Measurements from ENCODE around the gene C2orf76.

DNA sequence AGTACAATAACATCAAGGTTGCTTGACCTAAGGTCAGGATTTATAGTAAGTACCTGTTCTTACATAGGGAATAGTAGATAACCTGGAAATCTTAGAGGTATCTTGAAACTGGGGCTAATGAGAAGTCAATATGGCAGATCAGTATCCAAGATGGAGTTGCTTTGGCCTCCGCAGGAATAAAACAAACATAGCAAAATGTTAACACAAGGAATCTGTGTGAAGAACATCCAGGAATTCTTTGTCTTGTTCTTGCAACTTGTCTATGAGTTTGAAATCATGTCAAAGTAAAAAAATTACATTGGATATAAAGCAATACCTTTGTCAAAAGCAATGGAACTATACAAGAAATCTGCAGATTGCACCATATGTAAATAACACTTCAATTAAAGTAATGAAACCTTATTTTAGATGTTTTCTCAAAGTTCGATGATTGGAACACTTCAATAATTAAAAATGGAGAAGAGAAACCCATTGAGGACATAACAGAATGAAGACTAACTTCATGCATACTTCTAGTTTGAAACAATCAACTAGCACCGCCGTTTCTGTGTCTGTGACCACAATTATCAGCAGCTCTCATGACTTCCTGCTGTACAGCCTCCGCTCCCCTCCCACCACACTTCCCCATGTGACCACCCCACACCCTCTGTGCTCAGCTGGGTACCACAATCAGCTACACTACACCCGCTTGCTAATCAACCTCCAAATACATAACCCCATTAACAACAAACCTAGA is 27.6 kb downstream of the C2orf76 start:
- TF ChIP-seq, protein P1, sequence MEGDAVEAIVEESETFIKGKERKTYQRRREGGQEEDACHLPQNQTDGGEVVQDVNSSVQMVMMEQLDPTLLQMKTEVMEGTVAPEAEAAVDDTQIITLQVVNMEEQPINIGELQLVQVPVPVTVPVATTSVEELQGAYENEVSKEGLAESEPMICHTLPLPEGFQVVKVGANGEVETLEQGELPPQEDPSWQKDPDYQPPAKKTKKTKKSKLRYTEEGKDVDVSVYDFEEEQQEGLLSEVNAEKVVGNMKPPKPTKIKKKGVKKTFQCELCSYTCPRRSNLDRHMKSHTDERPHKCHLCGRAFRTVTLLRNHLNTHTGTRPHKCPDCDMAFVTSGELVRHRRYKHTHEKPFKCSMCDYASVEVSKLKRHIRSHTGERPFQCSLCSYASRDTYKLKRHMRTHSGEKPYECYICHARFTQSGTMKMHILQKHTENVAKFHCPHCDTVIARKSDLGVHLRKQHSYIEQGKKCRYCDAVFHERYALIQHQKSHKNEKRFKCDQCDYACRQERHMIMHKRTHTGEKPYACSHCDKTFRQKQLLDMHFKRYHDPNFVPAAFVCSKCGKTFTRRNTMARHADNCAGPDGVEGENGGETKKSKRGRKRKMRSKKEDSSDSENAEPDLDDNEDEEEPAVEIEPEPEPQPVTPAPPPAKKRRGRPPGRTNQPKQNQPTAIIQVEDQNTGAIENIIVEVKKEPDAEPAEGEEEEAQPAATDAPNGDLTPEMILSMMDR (conservative IDR thresholded peaks at IDR 0.05; ENCODE audit: low read depth in 2 of 2), result no peak
- TF ChIP-seq EZH2 (IDR thresholded peaks at IDR 0.05; ENCODE audit: low read depth, unreplicated experiment) (no peak), POLR2AphosphoS5 (IDR thresholded peaks at IDR 0.05; ENCODE audit: low read depth) (no peak), NANOG (IDR thresholded peaks at IDR 0.05; ENCODE audit: borderline replicate concordance) (no peak), EZH2phosphoT487 (IDR thresholded peaks at IDR 0.05; ENCODE audit: unreplicated experiment) (no peak), CREB1 (CRISPR knock-in tag; IDR thresholded peaks at IDR 0.05; ENCODE audit: low read depth) (no peak), ZNF114 (CRISPR knock-in tag; IDR thresholded peaks at IDR 0.05) (no peak)
- TF ChIP-seq, protein P2, sequence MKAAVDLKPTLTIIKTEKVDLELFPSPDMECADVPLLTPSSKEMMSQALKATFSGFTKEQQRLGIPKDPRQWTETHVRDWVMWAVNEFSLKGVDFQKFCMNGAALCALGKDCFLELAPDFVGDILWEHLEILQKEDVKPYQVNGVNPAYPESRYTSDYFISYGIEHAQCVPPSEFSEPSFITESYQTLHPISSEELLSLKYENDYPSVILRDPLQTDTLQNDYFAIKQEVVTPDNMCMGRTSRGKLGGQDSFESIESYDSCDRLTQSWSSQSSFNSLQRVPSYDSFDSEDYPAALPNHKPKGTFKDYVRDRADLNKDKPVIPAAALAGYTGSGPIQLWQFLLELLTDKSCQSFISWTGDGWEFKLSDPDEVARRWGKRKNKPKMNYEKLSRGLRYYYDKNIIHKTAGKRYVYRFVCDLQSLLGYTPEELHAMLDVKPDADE (IDR thresholded peaks at IDR 0.05), result no peak
- TF ChIP-seq, protein P3, sequence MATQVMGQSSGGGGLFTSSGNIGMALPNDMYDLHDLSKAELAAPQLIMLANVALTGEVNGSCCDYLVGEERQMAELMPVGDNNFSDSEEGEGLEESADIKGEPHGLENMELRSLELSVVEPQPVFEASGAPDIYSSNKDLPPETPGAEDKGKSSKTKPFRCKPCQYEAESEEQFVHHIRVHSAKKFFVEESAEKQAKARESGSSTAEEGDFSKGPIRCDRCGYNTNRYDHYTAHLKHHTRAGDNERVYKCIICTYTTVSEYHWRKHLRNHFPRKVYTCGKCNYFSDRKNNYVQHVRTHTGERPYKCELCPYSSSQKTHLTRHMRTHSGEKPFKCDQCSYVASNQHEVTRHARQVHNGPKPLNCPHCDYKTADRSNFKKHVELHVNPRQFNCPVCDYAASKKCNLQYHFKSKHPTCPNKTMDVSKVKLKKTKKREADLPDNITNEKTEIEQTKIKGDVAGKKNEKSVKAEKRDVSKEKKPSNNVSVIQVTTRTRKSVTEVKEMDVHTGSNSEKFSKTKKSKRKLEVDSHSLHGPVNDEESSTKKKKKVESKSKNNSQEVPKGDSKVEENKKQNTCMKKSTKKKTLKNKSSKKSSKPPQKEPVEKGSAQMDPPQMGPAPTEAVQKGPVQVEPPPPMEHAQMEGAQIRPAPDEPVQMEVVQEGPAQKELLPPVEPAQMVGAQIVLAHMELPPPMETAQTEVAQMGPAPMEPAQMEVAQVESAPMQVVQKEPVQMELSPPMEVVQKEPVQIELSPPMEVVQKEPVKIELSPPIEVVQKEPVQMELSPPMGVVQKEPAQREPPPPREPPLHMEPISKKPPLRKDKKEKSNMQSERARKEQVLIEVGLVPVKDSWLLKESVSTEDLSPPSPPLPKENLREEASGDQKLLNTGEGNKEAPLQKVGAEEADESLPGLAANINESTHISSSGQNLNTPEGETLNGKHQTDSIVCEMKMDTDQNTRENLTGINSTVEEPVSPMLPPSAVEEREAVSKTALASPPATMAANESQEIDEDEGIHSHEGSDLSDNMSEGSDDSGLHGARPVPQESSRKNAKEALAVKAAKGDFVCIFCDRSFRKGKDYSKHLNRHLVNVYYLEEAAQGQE (IDR thresholded peaks at IDR 0.05; ENCODE audit: unreplicated experiment), result no peak

Measured in GM23338 (cell line).